Right lobe of liver (tissue), 6 donors: ENCODE measurements around the gene DACT3. TPM values are rescaled to one million over a fixed set of nuclear protein-coding genes. Genes with fewer than 3 reads are reported as not detected.
A peak's percentile ranks its signal among the peaks of the same experiment; 100 is the strongest.

Experiments
- ATAC-seq, 4 donors: fragments of 200-7000 bp; cut with Tn5 transposase; one replicate each; pipeline ENCODE4 v1.9.1; 2020; ENCODE audit warnings: mild to moderate bottlenecking in 4 of 4, moderate library complexity in 4 of 4
- DNase-seq, 3 donors: peaks; one replicate each; pipeline ENCODE4 v3.0.0-alpha.2; 2020
- H3K27ac ChIP-seq, 3 donors: fragments of 200-600 bp; one replicate each; pipeline ENCODE4 v1.8.0; 2022
- H3K27me3 ChIP-seq, 2 donors: fragments of 200-600 bp; one replicate each; pipeline ENCODE4 v1.8.0; 2022
- H3K36me3 ChIP-seq, 4 donors: fragments of 200-600 bp; sonication (generic) in 1 of 4; one replicate each; pipeline versions ENCODE4 v1.5.1 to v1.8.0; 2017 to 2022; ENCODE audit warnings: control low read depth in 1 of 4
- H3K4me1 ChIP-seq, 4 donors: fragments of 200-600 bp; sonication (generic) in 1 of 4; one replicate each; pipeline versions ENCODE4 v1.5.1 to v1.8.0; 2017 to 2022; ENCODE audit warnings: control low read depth in 1 of 4
- H3K4me3 ChIP-seq, 3 donors: fragments of 200-600 bp; one replicate each; pipeline ENCODE4 v1.8.0; 2022
- H3K9me3 ChIP-seq, 4 donors: fragments of 200-600 bp; sonication (generic) in 1 of 4; one replicate each; pipeline versions ENCODE4 v1.5.1 to v1.8.0; 2017 to 2022; ENCODE audit warnings: control low read depth in 1 of 4
- POLR2A ChIP-seq: fragments of 450-650 bp; IDR thresholded peaks from one replicate; pipeline ENCODE4 v1.6.1; 2017; ENCODE audit warnings: antibody characterized with exemption, mild to moderate bottlenecking
- WGBS: methylation state at CpG from one replicate; pipeline ENCODE4 v1.1.6; 2018; ENCODE audit warnings: low coverage, low lambda C conversion rate; ENCODE audit not compliant: insufficient coverage; ENCODE audit errors: missing lambda C conversion rate; 5-methylcytosine and 5-hydroxymethylcytosine counted together
- intact Hi-C, 2 donors: fragments of 100-400 bp; cut with DNase I; formaldehyde crosslinking; loops; one replicate each; pipeline versions ENCODE4 v1.11.2 to v1.14.1; 2022
- total RNA-seq, 6 experiments: library from RNA; depleted of rRNA in 2 of 6; stranded (reverse); fragments of >200 nt in 2 of 6; fragmentation: NEBNext Ultra II Directional in 3 of 6; extraction: Animal tissue kit (Norgen Biotek cat#: 25700) in 3 of 6; gene quantifications; one replicate each; pipeline versions ENCODE4 v1.1.0 to v1.2.4, GENCODE V29; 2016 to 2023
- TF ChIP-seq, protein P1 (sequence below), 4 donors: fragments of 200-600 bp in 3 of 4; fragments of 450-650 bp in 1 of 4; IDR thresholded peaks; one replicate each; pipeline versions ENCODE4 v1.5.1 to v1.8.0; 2016 to 2022; ENCODE audit warnings: antibody characterized with exemption in 4 of 4, mild to moderate bottlenecking in 2 of 4
- donor health status: DM: no; HTN: yes; CAD: no.
- donor health status: DM: no; HTN: no; CAD: no.
- donor health status: DM: no; HTN: no; CAD: no.
- donor health status: DM: no; HTN: yes; CAD: no.
- donor health status: DM: no; HTN: yes; CAD: no.

DACT3 gene
- total RNA-seq, 6 experiments from 2014 or later: 0.46 to 1.6 (median 0.93) TPM

- Histone ChIP-seq H3K4me1 (peaks cover 0 to 31% (median 11%) of the 10 kb centered on the region in 4 donors), H3K36me3 (peaks cover 6 to 37% (median 18%) of the 10 kb centered on the region in 4 donors), H3K4me3 (no peak overlapping the region), H3K27me3 (no peaks in the 10 kb centered on the region), H3K27ac (no peak overlapping the region), H3K9me3 (no peaks in the 10 kb centered on the region)
- WGBS: 86% methylated on average over 15 of the region's 27 CpGs
- no peak for TF ChIP-seq POLR2A
- TF ChIP-seq, protein P1, sequence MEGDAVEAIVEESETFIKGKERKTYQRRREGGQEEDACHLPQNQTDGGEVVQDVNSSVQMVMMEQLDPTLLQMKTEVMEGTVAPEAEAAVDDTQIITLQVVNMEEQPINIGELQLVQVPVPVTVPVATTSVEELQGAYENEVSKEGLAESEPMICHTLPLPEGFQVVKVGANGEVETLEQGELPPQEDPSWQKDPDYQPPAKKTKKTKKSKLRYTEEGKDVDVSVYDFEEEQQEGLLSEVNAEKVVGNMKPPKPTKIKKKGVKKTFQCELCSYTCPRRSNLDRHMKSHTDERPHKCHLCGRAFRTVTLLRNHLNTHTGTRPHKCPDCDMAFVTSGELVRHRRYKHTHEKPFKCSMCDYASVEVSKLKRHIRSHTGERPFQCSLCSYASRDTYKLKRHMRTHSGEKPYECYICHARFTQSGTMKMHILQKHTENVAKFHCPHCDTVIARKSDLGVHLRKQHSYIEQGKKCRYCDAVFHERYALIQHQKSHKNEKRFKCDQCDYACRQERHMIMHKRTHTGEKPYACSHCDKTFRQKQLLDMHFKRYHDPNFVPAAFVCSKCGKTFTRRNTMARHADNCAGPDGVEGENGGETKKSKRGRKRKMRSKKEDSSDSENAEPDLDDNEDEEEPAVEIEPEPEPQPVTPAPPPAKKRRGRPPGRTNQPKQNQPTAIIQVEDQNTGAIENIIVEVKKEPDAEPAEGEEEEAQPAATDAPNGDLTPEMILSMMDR (IDR thresholded peaks at IDR 0.05): no peak
- ATAC-seq: no peak
- peak in 2 of 3 donors; percentile 39 to 48 for DNase-seq
- intact Hi-C loops: no loop called here
Measured at GRCh38 chr19:46608581-46609345, 52.2 kb downstream of the DACT3 start.

DNA sequence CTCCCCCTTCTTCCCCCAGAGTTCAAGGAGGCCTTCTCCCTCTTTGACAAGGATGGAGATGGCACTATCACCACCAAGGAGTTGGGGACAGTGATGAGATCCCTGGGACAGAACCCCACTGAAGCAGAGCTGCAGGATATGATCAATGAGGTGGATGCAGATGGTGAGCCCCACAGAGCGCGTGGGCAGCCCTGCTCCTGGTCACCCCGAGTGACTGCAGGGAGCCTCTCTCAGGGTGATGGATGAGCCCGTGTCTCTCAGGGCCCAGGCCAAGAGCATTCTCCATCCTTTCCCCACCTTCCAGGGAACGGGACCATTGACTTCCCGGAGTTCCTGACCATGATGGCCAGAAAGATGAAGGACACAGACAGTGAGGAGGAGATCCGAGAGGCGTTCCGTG, 52.8 kb downstream of the DACT3 start:
- H3K4me3 ChIP-seq: no peak overlapping the region
- H3K27ac ChIP-seq: no peak overlapping the region
- no CpG with 5 or more reads among the region's 9 CpGs for WGBS
- no peaks in the 10 kb centered on the region for H3K27me3 ChIP-seq
- TF ChIP-seq POLR2A: no peak
- TF ChIP-seq, protein P1 (IDR thresholded peaks at IDR 0.05): no peak
- no peaks in the 10 kb centered on the region for H3K9me3 ChIP-seq
- intact Hi-C loops: no loop called here
- DNase-seq (peak in 2 of 3 donors; percentile 24 to 35), ATAC-seq (no peak)
- H3K4me1 ChIP-seq: peaks cover 0 to 37% (median 13%) of the 10 kb centered on the region in 4 donors
- H3K36me3 ChIP-seq: peaks cover 6 to 37% (median 18%) of the 10 kb centered on the region in 4 donors

- ATAC-seq (no peak), DNase-seq (peak in 1 of 3 donors; percentile 49)
- WGBS: 90% methylated on average over 4 of the region's 12 CpGs
- H3K27ac ChIP-seq: no peak overlapping the region
- peaks cover 0 to 44% (median 14%) of the 10 kb centered on the region in 4 donors for H3K4me1 ChIP-seq
- intact Hi-C loops: no loop called here
- peaks cover 6 to 37% (median 18%) of the 10 kb centered on the region in 4 donors for H3K36me3 ChIP-seq
- H3K4me3 ChIP-seq: no peak overlapping the region
- H3K9me3 ChIP-seq: no peaks in the 10 kb centered on the region
- H3K27me3 ChIP-seq: no peaks in the 10 kb centered on the region
- TF ChIP-seq, protein P1 (IDR thresholded peaks at IDR 0.05): no peak
Measured at GRCh38 chr19:46607448-46607841, 53.5 kb downstream of the DACT3 start.

- peaks cover 0 to 45% (median 14%) of the 10 kb centered on the region in 4 donors for H3K4me1 ChIP-seq
- ATAC-seq (no peak), DNase-seq (peak in 2 of 3 donors; percentile 48 to 55)
- no peaks in the 10 kb centered on the region for H3K9me3 ChIP-seq
- no peak overlapping the region for H3K4me3 ChIP-seq
- H3K27me3 ChIP-seq: no peaks in the 10 kb centered on the region
- peaks cover 6 to 37% (median 18%) of the 10 kb centered on the region in 4 donors for H3K36me3 ChIP-seq
- no peak for TF ChIP-seq POLR2A
- TF ChIP-seq, protein P1 (IDR thresholded peaks at IDR 0.05): no peak
- H3K27ac ChIP-seq: no peak overlapping the region
- WGBS: 43% methylated on average over 7 of the region's 12 CpGs
- intact Hi-C loops: no loop called here
Measured at GRCh38 chr19:46606681-46607447, 54.1 kb downstream of the DACT3 start.
